ENCODE results near the gene TTLL9. TPM values are rescaled to one million over a fixed set of nuclear protein-coding genes. Genes with fewer than 3 reads are reported as not detected.

The TTLL9 gene
- total and polyA plus RNA-seq, 10 of the 15 experiments (the other 5 are each of a cell fraction or from before 2014, with no cell fraction given) = 0.03 to 0.77 (median 0.11) TPM; not detected in 2

GRCh38 chr20:31846793-31847138 is 23.7 kb upstream of the TTLL9 start:
- Histone ChIP-seq H3K9me3 (replicated peaks; ENCODE audit: control insufficient read depth, insufficient read depth, low read length) (no peaks in the 10 kb centered on the region), H3K4me3 (no peak overlapping the region), H3K9ac (ENCODE audit: control insufficient read depth, insufficient read depth, low read length) (no peak overlapping the region), H3K4me1 (ENCODE audit: control insufficient read depth, insufficient read depth, low read length) (peaks cover 5% of the 10 kb centered on the region; the same call in 1 of the 2 replicates), H3K36me3 (ENCODE audit: control insufficient read depth in 2 of 2, insufficient read depth in 2 of 2, low read length in 1 of 2) (no peaks in the 10 kb centered on the region), H3K27me3 (replicated peaks in 1 of 2; ENCODE audit: control insufficient read depth in 2 of 2, insufficient read depth in 2 of 2, low read length in 1 of 2) (no peaks in the 10 kb centered on the region; a peak in 2 of 4 replicates), H3K79me2 (ENCODE audit: control insufficient read depth, insufficient read depth, low read length) (no peaks in the 10 kb centered on the region), H3K27ac (ENCODE audit: control insufficient read depth, insufficient read depth) (no peak overlapping the region), H3K4me2 (ENCODE audit: control insufficient read depth, insufficient read depth) (no peak overlapping the region), H2AFZ (ENCODE audit: control insufficient read depth, low read depth, low read length) (no peak overlapping the region), H4K20me1 (ENCODE audit: control insufficient read depth, insufficient read depth) (no peaks in the 10 kb centered on the region; the same call in 1 of the 2 replicates)
- ChIA-PET CTCF (interaction anchor here (0.6 to 7.3 kb wide), 36 partner anchors 9 to 341 kb away, joined by 3 to 109 read pairs (median 4); partner anchors contain the start of genes MYLK2, PDRG1 and TM9SF4), POLR2A (no interaction called here), RAD21 (ENCODE audit: unreplicated experiment) (interaction anchor here (1.1 to 1.9 kb wide), 6 partner anchors 9 to 185 kb away, joined by 4 to 25 read pairs (median 4); partner anchors contain the start of gene PDRG1), SMC1A (ENCODE audit: uncharacterized antibody, unreplicated experiment) (interaction anchor here (0.9 to 2.8 kb wide), 10 partner anchors 9 to 249 kb away, joined by 4 to 13 read pairs (median 5); partner anchors contain the start of gene PDRG1)
- ATAC-seq (no peak), DNase-seq (ENCODE audit: low read depth, low spot score) (no peak), FAIRE-seq (no peak)
- intact Hi-C loops (cut with micrococcal nuclease; ENCODE audit: unreplicated experiment) = loop anchor here (1.0 to 5.0 kb wide), 2 partner anchors 24 to 171 kb away; no protein-coding TSS in a partner anchor
- no TSS peak for BruUV-seq (replicated peaks)
- 31% methylated on average over 3 of the region's 3 CpGs for WGBS (ENCODE audit: insufficient coverage, insufficient replicate concordance, low lambda C conversion rate, missing lambda C conversion rate)
- in situ Hi-C loops (cut with MboI) = no loop called here
- TF ChIP-seq YBX1 (IDR thresholded peaks at IDR 0.05) (no peak), CREB1 (IDR thresholded peaks at IDR 0.05; ENCODE audit: low read depth) (no peak), PAX8 (IDR thresholded peaks at IDR 0.05) (no peak), PBX3 (IDR thresholded peaks at IDR 0.05; ENCODE audit: insufficient replicate concordance, low read depth, low read length) (no peak), HCFC1 (IDR thresholded peaks at IDR 0.05; ENCODE audit: low read length) (no peak), HDAC6 (IDR thresholded peaks at IDR 0.05; ENCODE audit: unreplicated experiment) (no peak), EZH2 (IDR thresholded peaks at IDR 0.05; ENCODE audit: borderline replicate concordance, control insufficient read depth, low read depth, low read length) (no peak), SMAD1 (IDR thresholded peaks at IDR 0.05; ENCODE audit: low read depth, partially characterized antibody) (no peak), ESRRA (IDR thresholded peaks at IDR 0.05; ENCODE audit: low read length) (no peak), ZNF24 (IDR thresholded peaks at IDR 0.05) (no peak), USF2 (IDR thresholded peaks at IDR 0.05; ENCODE audit: borderline replicate concordance, low read depth, low read length) (no peak), MXI1 (IDR thresholded peaks at IDR 0.05; ENCODE audit: low read depth, low read length) (no peak), NFYB (IDR thresholded peaks at IDR 0.05; ENCODE audit: insufficient read depth, low read depth, low read length) (no peak), EED (IDR thresholded peaks at IDR 0.05; ENCODE audit: low read depth) (no peak), HDGF (IDR thresholded peaks at IDR 0.05) (no peak), BCLAF1 (IDR thresholded peaks at IDR 0.05) (no peak), RB1 (IDR thresholded peaks at IDR 0.05; ENCODE audit: borderline replicate concordance) (no peak), CHD4 (IDR thresholded peaks at IDR 0.05) (no peak), MTA3 (IDR thresholded peaks at IDR 0.05; ENCODE audit: borderline replicate concordance, low read length) (no peak), MTA2 (IDR thresholded peaks at IDR 0.05; ENCODE audit: low read depth) (no peak)
